HL-60/S4 treated with retinoic acid at 250 ng/mL for 4 days and 3 days (cell line): Measurements from ENCODE around the gene ARID1A.
"Not testable (repeated sequence)": the region's sequence is repeated elsewhere in the genome, so short reads cannot be mapped to it uniquely, and the experiment has no call there.

Source experiments
- in situ Hi-C: fragments of 300-500 bp; cut with MboI; formaldehyde crosslinking; loops from 2 replicates; pipeline ENCODE4 v1.7.0; 2022; ENCODE audit warnings: low sequenced_read_pairs

Gene ARID1A

GRCh38 chr1:26695356-26696118 lies at the start of gene ARID1A:
TSS of gene ARID1A (plus strand) at chr1:26696015. CDS start at chr1:26696404, 389 bp downstream.
- in situ Hi-C loops: no loop called here

GRCh38 chr1:26664802-26665201 lies 31.0 kb upstream of the ARID1A start:
- in situ Hi-C loops: no loop called here

GRCh38 chr1:26666855-26667254 lies 29.0 kb upstream of the ARID1A start:
- in situ Hi-C loops: no loop called here

- in situ Hi-C loops: not testable (repeated sequence)
These were observed 27.6 kb upstream of the ARID1A start for GRCh38 chr1:26668106-26668786.

GRCh38 chr1:26677306-26678115 lies 18.3 kb upstream of the ARID1A start:
- in situ Hi-C loops: no loop called here

- in situ Hi-C loops: no loop called here
These were observed 10.9 kb upstream of the ARID1A start for GRCh38 chr1:26684763-26685508.

- in situ Hi-C loops: no loop called here
These were observed 9.0 kb upstream of the ARID1A start for GRCh38 chr1:26686795-26687194.

GRCh38 chr1:26689504-26689903 lies 6.3 kb upstream of the ARID1A start:
- in situ Hi-C loops: no loop called here

GRCh38 chr1:26690157-26690556 lies 5.7 kb upstream of the ARID1A start:
- in situ Hi-C loops: no loop called here

GRCh38 chr1:26690576-26691031 lies 5.2 kb upstream of the ARID1A start:
- in situ Hi-C loops: no loop called here

GRCh38 chr1:26692211-26692792 lies 3.5 kb upstream of the ARID1A start:
- in situ Hi-C loops: no loop called here

- in situ Hi-C loops: no loop called here
These were observed 2.9 kb upstream of the ARID1A start for GRCh38 chr1:26692793-26693490.

GRCh38 chr1:26693599-26694572 lies 1.9 kb upstream of the ARID1A start:
- in situ Hi-C loops: no loop called here

- in situ Hi-C loops: no loop called here
These were observed 1.0 kb upstream of the ARID1A start for GRCh38 chr1:26694638-26695355.

- in situ Hi-C loops: no loop called here
These were observed 371 bp downstream of the ARID1A start for GRCh38 chr1:26696119-26696653.

- in situ Hi-C loops: no loop called here
These were observed 1.0 kb downstream of the ARID1A start for GRCh38 chr1:26696654-26697430.

- in situ Hi-C loops: no loop called here
These were observed 1.7 kb downstream of the ARID1A start for GRCh38 chr1:26697431-26697977.
